Measurements from ENCODE around the gene GTPBP3.
A peak's percentile ranks its signal among the peaks of the same experiment; 100 is the strongest.

The GTPBP3 gene

DNA sequence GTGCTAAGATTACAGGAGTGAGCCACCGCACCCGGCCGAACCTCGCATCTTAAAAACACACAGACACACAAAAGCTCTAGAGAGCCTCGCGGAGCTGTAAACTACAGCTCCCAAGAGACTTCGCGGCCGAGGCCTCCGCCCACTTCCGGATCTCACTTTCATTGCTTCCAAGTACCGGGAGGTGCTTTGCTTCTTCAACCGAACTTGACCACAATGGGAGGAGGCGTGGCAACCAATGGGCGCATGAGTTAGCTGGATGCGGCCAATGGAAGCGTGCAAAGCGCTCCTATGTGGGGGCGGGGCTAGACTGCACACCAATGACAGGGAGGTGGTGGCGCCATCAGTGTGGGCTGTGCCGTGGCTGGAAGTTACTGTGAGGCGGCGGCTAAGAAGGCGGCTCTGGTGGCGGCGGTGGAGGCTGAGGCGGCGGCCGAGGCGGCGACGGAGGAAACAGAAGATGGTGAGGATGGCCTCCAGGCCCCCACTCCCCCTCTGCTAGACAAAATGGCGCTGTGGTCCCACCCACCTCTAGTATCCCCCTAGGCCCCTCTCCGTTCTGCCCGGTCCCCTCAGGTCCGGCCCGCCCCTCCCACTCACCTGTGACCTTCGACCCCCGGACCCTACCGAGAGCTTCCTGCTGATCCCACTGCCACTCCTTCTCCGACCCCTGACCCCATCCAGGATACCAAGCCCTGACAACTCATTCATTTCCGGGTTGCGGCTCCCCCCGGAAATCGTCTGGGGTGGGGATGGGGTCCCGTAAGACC lies 28.0 kb upstream of the GTPBP3 start, which contains the start of gene DDA1:
Gene DDA1 (plus strand): TSS at position 366 of the 767 bp plus-strand sequence. CDS start 92 bp downstream, at position 458.
- DNase-seq (ENCODE audit: low read depth in 2 of 2), result peak; percentile 97 to 99

DNA sequence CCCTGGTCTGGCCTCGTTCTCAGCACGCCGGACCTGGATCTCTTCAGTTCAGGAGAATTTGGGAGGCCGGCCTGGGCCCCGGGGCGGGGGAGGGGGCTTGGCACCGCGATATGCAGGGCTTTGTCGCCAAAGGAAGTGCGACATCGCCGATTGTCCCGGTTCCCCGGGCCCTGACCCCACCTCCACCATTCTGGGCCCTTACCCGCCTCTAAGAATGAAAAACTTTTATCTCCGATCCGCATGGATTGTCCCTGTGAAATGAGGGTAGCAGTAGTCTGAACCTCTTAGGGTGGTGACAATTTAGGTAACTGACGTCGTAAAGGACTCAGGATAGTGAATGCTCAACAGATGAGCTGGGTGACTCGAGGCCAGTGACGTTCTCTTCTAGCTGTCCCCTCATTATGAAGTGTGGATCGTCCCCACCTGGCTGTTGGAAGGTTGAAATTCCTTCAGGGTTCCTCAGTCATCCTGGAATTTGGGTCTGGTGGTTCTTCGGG lies 27.3 kb upstream of the GTPBP3 start:
- no peak for DNase-seq (ENCODE audit: low read depth in 2 of 2)

DNA sequence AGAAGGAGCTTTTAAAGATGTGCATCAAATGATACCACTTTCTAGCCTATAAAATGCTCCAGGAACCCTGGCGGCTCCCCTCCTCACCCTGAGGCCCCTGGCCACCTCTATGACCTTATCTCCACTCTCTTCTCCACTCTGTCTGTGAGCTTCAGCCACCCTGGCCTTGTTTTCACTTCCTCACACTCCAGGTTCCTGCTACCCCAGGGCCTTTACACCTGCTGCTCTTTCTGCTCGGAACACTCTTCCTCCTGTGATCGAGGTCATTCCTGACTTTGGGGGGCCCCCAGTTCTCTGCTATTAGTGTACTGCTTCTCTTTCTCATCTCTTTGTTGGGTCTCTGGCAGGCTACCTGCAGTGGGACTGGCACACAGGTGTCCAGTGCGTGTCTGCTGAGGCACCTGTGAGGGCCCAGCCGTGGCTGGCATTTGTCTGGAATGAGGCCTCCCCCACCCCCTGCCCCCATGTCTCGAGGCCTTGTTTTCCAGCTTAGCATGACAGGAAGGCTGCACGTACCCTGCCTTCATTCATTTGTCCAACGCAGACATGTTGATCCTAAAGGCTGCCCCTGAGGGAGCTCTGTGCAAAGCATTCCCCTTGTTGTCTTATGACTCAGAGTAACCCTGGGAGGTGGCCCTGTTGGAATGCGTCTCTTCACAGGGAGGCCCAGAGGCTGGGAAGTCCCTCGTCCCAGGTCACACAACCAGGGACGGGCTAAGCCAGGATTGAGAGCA lies 25.7 kb upstream of the GTPBP3 start:
- DNase-seq (ENCODE audit: low read depth in 2 of 2), result no peak

DNA sequence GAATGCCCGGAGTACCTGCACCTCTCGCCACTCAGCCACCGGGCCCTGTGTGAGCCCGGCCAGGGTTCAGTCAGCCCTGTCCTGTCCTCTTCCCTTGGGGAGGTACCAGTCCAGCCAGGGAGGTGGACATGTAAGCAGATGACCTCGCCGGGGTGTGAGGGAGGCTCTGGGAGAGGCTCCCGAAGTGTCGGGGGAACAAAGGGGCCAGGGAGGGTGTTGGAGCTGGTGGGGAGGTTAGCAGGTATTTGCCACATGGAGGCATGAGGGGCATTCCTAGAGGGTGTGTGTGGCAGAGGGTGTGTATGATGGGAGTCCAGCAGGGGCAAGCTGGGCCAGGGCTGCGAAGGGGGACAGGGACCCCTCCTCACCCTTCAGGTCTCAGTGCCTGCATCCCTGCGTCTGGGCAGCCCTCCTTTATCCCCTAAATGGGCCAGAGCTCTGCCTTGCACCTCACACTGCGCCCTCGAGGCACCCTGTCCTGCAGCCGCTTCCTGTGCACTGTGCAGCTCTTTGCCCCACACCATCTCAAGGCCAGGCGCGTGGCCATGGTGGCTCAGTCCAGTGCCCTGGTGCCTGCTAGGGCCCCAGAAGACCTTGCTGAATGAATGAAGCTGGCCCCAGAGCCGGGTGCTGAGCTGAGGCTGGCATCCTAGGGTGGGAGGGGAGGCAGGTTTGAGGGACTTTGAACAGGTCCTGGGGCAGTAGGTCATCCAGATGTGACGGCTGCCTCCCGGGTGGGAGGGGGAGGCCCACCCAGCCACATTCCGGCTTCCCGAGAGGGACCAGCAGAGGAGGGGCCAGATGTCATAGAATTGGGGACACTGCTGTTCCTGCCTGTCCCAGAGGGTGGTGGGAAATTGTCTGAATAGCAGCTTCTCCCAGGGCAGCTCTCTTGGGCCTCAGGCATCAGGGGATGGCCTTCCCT lies 24.9 kb upstream of the GTPBP3 start:
- no peak for DNase-seq (ENCODE audit: low read depth in 2 of 2)

DNA sequence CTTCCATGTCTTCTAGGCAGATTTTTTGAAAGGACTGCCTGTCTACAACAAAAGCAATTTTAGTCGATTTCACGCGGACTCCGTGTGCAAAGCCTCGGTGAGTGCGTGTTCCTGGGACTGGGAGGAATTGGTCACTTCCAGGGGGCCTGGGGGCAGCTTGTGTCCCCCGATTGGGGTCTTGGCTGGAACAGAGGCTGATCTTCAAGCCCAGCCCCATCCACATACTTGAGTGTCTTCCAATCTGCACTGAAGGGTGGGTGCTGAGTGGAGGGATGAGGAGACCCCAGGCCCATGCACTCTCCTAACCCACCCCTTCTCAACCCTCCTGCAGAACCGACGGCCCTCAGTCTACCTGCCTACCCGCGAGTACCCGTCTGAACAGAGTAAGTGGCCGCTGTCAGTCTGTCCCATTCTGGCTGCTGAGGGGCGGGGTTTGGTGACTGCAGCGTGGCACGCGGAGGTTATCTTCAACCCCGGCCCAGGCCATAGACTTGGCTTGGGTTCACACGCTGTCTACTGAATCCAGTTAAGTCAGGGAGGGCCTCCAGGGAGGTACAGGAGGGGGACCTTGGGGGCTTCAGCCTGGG lies 23.3 kb upstream of the GTPBP3 start:
- DNase-seq (ENCODE audit: low read depth in 2 of 2), result no peak

DNA sequence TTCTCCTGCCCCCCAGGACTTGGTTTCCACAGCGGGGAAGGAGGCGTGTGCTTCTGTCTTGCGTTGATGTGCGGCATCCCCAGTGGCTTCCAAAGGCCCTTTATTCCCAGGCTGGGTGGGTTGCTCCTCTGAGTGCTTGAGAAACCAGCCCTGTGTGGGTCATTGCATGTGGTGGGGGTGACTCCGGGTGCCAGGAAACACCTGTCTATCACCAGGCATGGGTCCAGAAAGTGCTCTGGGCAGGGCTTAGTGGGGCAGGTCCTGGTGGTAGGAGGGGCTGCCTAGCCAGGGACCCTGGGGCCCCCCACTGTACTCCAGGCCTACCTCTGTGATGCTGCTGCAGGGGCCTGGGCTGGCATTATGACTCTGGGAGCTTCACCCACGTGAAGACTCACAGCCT lies 18.4 kb upstream of the GTPBP3 start:
- no peak for DNase-seq (ENCODE audit: low read depth in 2 of 2)

DNA sequence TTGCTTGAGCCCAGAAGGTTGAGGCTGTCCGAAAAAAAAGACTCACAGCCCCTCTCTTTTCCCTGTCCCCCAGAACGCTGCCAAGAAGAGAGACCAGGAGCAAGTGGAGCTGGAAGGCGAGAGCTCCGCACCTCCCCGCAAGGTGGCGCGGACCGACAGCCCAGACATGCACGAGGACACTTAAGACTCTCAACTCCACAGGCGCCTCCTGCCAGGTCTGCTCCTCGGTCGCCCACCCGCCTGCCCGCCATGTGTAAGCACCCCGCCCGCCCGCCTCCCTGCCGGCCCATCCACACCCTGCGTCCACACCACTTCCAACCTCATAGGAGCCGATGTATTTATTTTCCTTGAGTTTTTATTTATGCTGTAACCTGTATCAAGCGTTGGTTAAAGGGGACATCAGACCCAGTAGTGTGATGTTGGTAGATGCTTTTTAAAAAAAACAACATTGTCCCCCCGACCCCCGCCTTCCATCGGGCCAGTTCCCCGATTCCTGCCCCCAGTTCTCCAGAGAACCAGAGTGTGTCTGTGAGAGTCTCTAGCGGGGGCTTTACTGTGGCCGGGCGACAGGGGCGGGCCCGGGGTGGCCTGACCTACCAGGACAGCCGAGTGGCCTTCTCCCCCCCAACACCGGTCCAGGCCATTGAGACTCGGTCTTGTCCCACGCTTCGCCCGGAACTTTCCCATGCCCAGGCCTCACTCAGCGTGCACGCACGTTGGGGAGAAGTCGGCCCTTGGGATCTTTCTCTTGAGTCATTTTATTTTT lies 17.7 kb upstream of the GTPBP3 start:
- DNase-seq (ENCODE audit: low read depth in 2 of 2), result no peak

DNA sequence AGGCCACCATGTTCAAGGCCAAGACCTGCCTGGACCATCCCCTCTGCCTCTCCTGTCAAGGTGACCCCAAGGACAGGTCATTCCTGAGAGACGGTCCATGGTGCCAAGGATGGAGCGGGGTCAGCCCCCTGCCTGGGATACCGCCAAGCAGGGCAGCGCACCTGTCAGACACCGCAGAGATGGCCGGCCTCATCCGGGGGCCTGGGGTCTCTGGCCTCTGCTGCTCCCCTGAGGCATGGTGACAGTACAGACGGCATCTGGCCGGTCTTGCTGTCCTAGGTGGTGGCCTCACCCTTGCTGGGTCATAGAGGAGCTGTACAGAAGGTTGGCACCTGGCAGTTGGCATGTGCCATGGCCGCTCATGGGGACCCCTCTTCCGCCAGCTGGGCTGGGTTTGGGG lies 16.9 kb upstream of the GTPBP3 start:
- no peak for DNase-seq (ENCODE audit: low read depth in 2 of 2)

DNA sequence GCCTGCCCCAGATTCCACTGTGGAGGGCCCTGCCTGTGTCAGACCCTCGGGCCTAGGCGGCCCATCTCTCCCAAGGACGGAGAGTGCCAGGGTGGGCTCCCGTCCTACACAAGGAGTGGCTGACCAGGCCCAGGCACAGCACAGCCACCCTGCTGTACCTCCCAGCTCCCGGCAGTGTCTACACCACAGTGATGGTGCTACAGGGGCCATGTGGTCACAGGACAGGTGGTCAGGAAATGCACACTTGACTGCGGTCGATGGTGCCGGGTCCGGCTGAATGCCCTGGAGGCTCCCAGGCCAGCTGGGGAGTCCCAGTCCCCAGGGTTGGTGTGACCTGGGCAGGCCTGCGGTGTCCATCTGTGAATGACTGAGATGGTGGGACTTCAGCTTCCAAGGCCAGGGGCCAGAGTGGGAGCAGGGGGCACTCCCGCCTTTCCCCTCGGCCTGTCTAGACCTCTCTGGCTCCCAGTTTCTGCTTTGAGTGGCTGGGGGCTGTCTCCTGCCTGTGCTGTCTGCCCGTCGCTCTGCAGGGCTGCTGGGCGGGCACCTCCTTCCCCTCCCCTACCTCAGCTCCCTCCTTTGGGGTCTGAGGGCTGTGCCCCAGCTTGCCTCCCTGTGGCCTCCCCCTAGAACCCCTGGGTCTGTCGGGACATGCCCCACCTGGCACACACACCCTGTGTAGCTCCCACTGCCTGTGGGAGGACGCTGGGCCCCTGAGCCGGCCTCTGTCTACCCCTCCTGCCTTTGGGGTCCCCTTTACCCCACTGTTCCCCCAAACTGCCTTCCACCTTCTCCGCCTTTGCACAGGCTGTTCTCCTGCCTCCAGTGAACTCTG lies 15.5 kb upstream of the GTPBP3 start:
- DNase-seq (ENCODE audit: low read depth in 2 of 2), result no peak

DNA sequence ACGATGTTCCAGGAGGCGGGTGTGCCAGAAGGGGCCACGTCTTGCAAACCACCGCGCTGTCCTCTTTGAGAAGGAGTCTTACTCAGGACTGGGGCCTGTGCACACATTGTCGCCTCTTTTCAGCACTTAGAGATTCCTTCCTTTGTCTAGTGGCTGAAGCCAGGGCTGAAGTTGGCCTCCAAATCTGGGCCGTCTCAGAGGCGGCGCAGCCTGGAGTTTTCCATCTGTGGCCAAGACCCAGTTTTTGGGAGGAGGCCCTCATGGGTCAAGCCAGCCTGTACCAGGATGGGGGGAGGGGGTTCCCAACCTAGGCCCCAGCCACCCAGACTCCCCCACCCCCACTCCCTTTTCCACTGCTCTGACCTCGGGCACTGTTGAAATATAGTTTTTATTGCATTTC lies 14.5 kb upstream of the GTPBP3 start:
- DNase-seq (ENCODE audit: low read depth in 2 of 2), result no peak

DNA sequence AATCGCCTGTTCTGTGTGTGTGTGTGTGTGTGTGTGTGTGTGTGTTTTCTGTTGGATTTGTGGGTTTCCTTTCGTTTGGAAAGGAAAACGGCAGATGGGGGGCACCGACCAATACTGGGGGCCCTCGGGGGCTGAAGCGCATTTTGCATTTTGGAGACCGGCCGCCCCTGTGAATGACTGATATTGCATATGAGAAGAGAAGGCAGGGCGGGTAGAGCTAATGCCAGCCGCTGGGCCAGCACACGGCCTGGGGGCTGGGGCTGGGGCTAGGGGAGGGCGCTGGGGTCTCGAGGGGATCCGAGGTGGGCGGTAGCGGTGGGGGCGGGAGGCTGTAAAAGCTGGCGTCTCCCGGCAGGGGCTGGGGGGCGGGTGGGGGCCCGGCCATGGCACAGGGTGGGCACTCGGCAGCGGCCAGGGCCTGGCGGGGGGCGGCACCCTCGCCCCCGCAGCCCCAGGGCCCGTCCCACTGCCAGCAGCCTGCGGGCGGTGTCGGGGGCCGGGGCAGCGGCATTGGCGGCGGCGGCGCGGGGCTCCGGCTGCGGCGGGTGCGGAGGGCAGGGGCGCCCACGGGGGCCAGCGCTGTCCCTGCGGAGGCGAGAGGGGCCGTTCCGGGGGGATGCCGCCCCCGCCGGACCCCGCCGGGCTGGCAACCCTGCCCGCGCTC lies 13.9 kb upstream of the GTPBP3 start:
- no peak for DNase-seq (ENCODE audit: low read depth in 2 of 2)

DNA sequence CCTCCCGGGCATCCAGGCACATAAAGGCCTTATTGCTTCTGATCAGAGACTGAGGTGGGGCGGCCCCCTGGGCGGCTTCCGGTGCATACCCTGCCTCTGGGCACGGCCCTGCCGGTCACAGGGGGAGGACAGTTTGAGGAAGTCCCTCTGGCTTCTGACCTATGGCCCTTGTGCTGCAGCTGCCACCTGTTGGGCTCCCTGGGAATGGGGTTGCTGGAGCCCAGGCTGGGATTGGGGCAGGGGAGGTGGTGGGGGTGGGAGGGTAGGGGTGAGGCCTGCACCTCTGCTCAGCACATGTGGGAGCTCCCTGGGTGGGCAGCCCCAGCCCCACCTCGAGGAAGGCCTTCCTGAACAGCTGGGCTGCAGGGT lies 13.4 kb upstream of the GTPBP3 start:
- no peak for DNase-seq (ENCODE audit: low read depth in 2 of 2)

DNA sequence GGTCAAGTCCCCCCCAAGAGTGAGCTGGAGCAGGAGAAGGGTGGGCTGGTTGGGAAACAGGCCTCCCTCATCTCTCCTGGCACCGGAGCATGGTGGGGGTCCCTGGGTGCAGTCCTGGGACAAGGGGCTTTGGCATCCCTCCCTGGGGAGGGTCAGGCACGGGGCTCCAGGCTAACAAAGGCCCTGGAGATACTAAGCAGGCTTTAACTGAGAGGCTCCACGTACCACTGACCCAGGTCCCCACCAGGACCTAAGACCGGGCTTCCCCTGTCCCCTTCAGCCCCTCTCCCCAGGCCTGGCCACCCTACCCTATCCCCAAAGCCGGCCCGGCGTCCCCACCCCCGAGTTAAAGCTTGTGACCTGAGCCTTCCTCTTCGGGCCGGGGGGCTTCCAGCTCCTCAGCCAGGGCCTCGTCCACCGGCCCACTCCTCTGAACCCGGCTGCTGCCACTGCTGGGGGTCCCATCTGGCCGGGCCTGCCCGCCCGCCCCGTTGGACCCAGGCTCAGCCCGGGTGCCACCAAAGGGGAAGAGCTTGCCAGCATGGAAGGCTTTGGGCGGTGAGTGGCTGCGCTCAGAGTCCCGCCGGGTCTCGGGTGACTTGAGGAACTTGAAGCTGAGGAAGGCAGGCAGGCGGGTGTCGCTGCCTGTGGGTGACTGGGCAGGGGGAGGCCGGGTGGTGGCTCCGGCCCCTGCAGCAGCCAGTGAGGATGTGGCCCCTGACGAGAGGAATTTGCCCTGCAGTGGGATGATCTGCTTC lies 12.8 kb upstream of the GTPBP3 start:
- no peak for DNase-seq (ENCODE audit: low read depth in 2 of 2)

DNA sequence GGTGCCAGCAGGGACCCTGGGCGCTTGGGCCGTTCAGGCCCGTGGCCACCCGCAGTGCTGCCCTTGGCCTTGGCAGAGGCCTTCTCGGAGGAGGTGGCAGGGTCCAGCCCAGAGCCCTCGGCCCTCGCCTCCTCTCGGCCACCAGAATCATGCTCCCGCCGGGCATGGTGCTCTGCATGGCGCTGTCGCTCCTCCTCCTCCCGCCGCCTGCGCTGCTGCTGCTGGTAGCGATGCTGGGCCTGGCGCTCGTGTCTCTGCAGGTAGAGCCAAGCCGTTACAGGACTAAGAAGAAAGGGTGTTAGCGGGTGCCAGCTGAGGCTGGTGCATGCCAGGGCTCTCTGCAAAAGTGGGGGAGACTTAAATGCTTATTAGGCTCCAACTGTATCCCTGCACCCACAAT lies 12.2 kb upstream of the GTPBP3 start:
- no peak for DNase-seq (ENCODE audit: low read depth in 2 of 2)

DNA sequence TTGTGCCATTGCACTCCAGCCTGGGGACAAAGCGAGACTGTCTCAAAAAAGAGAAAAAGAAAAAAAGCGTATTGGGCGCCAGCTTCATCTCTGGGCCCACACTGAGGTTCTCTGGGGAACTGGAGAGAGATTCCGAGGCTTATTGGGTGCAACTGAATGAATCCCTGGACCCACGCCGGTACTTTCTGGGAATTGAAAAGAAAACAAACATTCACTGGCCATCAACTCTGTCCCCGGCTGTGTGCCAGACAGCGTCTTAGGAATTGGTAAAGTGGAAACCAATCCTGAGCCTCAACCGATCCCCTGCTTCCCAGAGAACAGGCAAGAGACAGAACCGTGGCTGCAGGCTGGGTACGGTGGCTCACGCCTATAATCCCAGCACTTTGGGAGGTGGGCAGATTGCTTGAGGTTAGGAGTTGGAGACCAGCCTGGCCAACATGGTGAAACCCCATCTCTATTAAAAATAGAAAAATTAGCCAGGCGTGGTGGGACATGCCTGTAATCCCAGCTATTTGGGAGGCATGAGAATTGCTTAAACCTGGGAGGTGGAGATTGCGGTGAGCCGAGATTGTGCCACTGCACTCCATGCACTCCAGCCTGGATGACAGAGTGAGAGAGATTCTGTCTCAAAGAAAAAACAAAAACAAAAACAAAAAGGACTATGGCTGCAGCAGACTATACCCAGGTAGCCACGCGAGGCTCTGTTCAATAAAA lies 11.3 kb upstream of the GTPBP3 start:
- DNase-seq (ENCODE audit: low read depth in 2 of 2), result no peak

DNA sequence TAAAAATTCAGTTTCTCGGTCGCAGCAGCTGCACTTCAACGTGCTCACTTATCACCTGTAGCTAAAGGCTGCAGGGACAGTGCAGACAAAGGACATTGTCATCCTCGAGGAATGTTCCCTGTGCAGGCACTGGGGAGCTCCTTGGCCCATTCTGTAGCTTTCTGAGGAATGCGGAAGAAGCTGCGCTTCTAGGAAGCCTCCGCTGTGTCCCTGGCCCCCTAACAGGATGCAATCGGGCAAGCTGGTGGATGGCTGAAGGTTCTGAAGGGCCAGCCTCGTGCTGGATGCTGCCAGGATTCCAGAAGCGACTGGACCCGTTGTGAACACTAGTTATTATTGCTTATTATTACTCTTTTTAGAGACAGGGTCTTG lies 10.8 kb upstream of the GTPBP3 start:
- DNase-seq (ENCODE audit: low read depth in 2 of 2), result no peak

DNA sequence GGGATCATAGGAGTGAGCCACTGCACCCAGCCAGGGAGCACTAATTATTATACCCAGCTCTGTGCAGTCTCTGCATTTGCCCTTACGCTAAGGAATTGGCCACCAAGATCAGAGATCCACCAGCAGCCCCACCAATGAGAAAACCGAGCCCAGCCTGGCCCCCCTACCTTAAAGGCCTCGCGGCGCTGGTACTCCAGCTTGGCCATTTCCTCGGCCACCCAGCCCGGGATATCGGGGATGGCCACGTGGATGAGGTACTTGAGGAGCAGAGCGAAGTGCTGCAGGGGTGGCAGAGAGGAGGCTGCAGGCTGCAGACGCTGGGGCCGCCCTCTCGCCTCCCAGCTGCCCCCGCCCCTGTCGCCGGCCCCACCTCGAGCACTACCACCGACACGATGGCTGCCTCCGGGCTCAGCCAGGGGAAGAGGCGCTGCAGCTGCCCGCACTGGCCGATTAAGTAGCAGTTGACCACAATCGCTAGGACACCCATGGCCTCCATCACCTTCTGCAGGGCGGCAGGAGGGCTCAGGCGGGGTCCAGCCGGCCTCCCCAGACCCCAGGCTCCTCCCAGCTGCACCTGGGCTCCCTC lies 10.2 kb upstream of the GTPBP3 start:
- no peak for DNase-seq (ENCODE audit: low read depth in 2 of 2)

Data from stimulated activated CD4-positive, alpha-beta T cell treated with anti-CD3 and anti-CD28 coated beads, Interleukin-4, amount 100 ng/mL, for 48 hours (primary cell).